Daoy (cell line): ENCODE results near the gene TPGS1. TPM values are rescaled to one million over a fixed set of nuclear protein-coding genes. Genes with fewer than 3 reads are reported as not detected.
A peak's percentile ranks its signal among the peaks of the same experiment; 100 is the strongest.

Experiments used
- DNase-seq: peaks from one replicate; pipeline ENCODE4 v3.0.0-alpha.2; 2015; ENCODE audit warnings: low read depth
- total RNA-seq: library from RNA; depleted of rRNA; stranded (reverse); fragments of >200 nt; shearing (Covaris generic); gene quantifications from 2 replicates; pipeline ENCODE4 v1.2.3, GENCODE V29; 2014

Gene TPGS1
- total RNA-seq, 1 experiment from 2014 or later = 54.9 TPM

DNA sequence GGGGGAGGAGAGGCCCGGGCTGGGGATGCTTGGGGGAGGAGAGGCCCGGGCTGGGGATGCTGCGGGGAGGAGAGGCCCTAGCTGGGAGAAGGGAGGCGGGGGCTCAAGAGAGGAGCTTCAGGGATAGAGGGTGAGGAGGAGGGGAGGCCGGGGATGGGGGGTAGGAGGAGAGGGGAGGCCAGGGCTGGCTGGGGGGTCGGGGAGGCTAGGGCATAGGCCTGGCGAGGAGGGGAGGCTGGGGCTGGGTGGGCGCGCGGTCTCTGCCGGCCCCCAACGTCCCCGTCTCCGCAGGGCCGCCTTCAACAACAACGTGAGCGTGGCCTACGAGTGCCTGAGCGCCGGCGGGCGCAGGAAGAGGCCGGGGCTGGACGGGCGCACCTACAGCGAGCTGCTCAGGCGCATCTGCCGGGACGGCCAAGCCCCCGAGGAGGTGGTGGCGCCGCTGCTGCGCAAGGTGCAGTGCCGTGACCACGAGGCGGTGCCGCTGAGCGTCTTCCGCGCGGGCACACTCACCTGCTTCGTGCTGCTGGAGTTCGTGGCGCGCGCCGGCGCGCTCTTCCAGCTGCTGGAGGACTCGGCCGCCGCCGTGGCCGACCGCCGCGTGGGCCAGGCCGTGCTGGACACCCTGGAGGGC lies 11.4 kb downstream of the TPGS1 start:
- DNase-seq = no peak

DNA sequence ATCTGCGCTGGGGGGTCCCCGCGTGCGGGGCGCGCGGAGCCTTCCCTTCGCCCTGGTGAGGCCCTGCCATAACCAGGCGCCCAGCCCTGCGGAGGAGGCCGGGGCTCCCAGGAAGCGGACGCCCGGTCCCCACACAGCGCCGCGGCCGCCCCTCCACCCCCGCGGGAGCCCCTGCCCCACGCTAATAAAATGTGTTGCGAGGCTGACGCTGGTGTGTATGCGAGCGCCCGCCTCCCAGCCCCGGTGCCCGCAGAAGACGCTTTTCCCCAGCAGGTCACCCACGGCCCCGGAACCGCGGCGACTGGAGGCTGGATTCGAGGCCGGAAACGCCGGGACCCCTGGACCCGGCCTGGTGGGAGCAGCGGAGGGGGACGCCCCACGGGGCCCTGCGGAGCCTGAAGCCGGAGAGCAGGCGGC lies 12.2 kb downstream of the TPGS1 start:
- no peak for DNase-seq

DNA sequence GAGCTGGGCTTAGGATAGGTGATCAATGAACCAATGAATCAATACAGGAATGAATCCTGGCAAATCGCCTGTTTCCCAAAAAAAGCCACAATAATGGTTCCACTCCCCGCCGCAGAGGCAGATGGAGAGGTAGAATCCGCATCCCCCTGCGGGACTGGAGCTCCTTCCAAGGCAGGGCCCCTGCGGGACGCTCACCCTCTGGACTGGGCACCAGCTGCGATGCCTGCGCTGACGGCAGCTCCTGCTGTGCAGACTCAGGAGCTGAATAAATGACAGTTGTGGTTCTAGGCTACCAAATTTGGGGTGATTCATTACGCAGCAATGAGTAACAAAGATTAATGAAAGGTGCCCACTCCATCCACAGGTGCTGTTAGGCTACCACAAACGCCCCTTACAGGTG lies 15.4 kb downstream of the TPGS1 start:
- no peak for DNase-seq

DNA sequence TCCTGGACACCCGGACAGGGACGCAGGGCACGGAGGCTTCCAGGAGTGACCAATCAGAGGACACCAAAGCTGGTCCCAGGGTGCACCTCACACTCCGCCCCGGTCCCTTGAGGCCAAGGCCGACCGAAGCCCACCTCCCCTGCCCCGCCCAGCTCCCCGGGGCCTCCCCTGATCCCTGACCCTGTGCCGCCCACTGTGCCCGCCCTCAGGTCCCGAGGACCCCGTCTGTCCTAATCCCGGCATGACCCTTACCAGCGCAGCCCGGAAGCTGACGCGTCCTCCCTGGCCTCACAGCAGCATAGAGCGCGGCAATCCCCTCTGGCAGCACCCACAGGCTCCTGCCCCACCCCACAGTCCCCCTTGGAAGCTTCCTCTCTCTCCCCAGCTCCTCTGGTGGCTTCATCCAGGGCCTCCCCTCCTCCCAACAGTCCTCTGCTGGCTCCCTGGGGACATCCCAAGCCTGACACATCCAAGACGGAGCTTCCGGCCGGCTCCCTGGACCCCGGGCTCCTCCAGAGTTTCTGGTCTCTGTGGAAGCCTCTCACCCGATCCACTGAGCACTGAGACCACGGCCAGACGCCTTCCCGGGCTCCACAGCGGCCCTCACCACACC lies 16.9 kb downstream of the TPGS1 start:
- peak; percentile 64 for DNase-seq

DNA sequence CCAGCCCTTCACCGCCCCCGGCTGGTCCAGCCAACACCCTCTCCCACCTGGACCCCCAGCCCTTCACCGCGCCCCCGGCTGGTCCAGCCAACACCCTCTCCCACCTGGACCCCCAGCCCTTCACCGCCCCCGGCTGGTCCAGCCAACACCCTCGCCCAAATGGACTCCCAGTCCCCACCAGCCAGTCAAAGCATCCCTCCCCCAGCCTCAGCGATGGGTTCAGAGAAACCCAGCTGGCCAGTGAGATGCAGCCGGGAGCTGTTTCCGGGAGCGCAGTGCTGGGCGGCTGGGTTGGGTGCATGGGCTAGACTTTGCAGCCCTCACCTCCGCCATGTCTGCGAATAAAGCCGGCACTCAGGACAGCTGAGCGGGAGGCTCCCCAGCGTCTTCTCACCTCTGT lies 17.7 kb downstream of the TPGS1 start:
- DNase-seq = no peak

DNA sequence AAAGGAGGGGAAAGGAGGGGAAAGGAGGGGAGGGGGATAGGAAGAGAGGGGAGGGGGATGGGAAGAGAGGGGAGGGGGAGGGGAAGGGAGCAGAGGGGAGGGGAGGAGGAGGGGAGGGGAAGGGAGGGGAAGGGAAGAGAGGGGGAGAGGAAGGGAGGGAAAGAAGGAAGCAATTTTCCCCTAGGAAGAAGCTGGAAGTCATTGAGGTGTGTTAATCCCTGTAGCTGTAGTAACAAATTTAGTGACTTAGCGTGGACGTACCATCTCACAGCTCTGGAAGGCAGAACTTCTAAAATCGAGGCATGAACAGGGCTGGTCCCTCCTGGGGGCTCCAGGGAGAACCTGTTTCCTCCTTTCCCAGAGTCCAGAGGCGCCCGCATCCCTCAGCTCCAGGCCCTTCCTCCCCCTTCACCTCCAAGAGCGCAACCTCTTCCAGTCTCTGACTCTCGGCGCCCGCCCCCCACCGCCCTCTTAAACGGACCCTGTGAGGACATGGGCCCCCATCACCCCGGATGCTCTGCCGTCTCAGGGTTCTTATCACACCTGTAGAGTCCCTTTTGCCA lies 18.6 kb downstream of the TPGS1 start:
- DNase-seq = no peak

DNA sequence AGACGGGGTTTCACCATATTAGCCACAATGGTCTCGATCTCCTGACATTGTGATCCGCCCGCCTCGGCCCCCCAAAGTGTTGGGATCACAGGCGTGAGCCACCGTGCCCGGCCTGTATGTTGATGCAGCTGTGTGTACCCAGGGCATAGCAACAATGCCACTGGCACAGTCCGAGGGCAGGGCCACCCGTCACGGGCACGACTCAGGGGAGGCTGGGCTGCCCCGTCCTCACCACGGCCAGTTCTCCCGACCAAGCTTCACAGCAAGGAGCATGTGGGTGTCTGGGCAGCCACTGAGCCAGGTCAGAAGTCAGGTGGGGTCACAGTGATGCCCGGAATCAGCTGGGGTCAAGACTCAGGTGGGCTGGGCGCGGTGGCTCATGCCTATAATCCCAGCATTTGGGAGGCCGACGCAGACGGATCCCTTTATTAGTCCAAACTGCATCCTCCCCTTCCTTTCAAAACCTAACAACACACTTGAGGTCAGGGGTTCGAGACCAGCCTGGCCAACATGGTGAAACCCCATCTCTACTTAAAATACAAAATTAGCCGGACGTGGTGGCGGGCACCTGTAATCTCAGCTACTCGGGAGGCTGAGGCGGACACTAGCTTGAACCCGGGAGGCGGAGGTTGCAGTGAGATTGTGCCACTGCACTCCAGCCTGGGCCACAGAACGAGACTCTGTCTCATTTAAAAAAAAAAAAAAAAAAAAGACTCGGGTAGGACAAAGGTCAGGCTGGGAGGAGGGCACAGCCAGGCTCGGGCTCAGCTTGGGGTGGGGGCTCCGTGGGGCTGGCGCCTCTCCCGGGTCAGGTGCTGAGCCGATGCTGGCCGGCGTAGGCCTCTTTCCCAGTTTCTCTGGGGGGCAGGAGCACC lies 23.1 kb downstream of the TPGS1 start:
- DNase-seq = no peak

DNA sequence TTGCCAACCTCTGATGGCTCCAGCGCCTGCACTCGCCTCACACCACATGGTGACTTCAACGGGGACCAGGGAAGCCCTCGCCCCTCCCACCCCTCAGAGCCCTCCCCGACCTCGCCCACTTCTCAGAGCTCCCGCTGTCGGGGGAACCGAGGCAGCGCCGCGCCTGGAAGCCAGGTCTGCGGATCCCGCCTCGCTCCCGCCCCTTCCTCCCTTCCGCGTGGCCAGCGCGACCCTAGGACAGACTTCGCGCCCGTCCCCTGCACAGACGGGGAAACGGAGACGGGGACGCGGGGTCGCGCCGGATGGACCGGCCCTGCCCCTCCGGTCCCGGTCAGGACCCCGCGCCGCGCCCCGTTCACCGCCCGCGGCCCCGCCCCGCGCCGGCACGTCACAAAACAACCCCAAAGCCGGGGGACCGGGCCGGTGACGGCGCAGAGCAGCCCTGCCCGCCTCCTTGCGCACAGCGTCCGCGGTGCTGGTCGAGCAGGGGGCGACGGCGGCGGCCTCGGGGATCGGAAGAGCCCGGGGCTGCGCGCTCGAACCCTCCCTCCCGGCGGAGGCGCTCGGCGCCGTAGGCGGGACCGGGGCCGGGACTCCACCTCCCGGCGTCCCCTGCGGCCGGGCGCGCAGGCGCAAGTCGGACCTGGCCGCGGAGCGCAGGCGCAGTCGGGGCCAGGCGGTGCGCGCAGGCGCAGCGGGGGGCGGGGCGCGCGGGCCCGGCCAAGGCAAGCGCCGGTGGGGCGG lies 23.9 kb downstream of the TPGS1 start:
- DNase-seq = peak; percentile 94

DNA sequence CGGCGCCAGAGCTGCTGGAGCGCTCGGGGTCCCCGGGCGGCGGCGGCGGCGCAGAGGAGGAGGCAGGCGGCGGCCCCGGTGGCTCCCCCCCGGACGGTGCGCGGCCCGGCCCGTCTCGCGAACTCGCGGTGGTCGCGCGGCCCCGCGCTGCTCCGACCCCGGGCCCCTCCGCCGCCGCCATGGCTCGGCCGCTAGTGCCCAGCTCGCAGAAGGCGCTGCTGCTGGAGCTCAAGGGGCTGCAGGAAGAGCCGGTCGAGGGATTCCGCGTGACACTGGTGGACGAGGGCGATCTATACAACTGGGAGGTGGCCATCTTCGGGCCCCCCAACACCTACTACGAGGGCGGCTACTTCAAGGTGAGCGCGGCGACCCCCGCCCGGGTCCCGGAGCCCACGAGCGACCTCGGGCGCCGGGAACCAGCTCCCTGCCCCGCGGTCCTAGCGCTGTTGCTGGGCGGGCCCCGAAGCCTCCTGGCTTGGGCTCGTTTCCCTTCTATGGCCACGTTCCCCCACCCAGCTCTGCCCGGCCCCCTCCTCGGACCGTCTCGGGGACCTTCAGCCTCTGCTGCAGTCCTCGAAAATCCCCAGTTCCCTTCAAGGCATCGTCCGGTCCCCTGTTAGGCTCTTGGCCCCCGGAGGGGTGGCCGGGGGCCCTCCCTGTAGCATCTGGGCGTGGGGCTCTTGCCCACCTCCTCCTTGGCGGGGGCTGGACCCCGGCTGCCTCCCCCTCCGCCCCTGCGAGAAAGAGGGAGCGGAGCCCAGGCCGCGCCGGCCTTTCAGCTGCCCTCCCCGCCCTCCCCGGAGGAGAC lies 24.7 kb downstream of the TPGS1 start, which contains the start of gene CDC34:
Gene CDC34, plus strand, starts transcription at position 8 of the 808 bp plus-strand sequence. Its CDS starts 172 bp downstream, at position 180.
- DNase-seq = no peak

DNA sequence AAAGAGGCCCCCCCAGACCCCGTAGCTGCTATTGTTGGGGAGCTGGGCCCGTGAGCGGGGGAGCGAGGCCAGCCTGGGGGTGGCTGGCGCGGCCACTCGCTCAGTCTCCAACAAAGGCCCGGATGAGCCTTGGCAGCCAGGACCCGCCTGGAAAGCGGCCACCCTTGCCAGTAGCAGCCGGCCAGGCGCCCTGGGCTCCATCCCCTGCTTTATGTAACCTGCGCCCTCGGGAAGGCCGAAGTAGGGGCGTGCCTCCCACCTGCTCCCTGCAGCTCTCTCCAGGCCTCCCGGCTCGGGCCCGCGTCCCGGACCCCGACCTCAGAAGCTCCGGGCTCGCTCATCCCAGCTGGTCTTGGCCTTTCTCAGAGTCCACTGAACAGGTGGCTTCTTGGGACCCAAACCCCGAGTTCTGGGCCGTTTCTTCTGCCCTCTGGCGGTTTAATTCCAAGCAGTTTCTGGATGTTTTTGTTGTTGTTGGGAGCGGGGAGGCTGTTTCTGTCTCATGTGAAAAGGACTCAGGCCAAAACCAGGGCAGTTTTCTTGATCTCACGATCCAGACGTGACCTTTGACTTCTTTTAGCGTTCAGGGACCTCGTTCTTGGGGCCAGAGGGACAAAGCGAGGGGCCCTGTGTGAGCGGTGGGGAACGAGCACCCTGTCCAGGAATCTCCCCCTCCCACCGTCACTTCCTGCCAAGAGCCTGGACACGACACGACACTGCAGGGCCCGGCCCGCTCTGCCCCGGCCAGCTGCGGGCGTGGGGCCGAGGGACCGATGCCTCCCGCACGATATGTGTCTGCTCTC lies 25.5 kb downstream of the TPGS1 start:
- peak; percentile 59 for DNase-seq

DNA sequence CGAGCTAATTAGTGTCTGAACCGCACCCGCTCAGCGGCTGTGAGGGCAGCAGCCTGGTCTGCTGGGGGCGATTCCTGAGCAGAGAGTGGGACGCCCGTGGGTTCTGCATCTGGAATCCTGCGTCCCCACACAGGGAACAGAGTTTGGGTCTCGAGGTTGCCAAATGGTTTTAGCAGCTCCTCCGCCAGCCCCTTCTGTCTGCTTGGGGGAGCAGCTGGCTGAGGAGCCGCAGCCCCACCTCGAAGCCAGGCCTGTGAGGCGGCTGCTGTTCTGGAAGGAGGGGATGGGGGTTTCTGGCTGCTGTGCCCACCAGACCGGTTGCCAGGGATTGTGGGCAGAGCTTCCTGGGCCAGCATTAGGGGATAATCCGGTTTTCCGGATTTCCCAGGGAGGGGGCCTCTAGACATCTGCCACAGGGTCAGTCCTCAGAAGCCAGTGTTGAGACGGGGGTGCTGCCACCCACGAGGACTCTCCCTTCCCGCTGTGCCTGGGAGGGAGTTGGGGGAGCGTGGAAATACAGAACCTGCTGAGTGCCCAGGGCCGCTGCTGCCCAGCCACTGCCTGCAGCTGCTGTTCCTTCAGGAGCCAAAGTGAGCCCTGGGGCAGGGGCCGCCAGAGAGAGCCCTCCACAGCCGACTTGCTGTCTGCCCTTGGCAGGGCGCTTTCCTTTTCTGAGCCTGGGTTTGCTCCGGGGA lies 26.2 kb downstream of the TPGS1 start:
- DNase-seq = no peak

DNA sequence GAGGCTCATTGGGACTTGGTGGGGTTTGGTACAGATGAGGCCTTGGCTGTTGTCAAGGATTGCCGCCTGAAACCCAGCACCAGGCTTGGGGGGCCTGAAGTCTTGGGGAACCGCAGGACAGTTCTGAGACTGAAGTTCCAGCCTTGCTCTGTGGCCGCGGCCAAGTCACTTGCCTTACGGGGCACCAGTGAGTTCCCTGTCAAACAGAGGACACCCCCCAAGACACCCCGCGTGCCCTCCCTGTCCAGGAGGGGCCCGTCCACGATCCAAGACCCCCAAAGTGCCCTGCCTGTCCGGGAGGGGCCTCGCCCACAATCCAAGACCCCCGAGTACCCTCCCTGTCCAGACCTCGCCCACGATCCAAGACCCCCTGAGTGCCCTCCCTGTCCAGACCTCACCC lies 26.8 kb downstream of the TPGS1 start:
- no peak for DNase-seq

DNA sequence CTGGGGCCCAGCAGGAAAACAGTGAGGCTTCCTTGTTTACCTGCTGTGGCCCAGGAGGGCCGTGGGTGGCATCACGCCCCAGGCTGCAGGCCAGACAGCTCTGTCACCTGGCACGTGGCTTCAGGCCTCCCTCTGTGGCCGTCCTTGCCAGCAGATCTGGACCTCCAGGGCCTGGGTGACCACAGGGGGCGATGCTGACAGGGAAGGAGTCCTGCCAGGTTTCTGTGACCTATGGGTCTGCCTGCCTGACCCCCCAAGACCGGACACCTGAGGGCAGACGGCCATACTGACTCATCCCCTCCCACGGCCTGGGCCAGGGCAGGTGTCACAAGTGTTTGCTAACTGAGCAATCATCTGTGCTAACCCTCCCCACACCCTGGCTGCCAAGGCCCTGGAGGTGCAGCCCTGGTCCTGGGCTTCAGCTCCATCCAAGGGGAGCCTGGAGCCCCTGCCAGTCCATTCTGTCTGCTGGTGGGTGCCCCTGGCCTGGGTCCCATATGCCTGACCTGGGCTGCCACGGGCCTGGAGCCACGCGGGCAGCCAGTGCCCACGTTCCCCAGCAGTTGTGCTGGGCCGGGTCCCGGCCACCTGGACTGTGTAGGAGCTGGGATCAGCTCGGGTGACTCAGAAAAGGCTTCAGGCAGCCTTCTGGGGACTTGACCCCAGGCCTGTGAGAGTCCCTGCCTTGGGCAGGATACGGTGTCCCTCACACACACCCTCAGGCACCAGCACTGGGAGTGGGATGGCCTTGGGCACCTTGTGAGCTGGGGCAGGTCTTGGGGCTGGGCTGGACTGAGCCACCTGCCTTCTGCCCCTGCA lies 27.9 kb downstream of the TPGS1 start:
- no peak for DNase-seq

DNA sequence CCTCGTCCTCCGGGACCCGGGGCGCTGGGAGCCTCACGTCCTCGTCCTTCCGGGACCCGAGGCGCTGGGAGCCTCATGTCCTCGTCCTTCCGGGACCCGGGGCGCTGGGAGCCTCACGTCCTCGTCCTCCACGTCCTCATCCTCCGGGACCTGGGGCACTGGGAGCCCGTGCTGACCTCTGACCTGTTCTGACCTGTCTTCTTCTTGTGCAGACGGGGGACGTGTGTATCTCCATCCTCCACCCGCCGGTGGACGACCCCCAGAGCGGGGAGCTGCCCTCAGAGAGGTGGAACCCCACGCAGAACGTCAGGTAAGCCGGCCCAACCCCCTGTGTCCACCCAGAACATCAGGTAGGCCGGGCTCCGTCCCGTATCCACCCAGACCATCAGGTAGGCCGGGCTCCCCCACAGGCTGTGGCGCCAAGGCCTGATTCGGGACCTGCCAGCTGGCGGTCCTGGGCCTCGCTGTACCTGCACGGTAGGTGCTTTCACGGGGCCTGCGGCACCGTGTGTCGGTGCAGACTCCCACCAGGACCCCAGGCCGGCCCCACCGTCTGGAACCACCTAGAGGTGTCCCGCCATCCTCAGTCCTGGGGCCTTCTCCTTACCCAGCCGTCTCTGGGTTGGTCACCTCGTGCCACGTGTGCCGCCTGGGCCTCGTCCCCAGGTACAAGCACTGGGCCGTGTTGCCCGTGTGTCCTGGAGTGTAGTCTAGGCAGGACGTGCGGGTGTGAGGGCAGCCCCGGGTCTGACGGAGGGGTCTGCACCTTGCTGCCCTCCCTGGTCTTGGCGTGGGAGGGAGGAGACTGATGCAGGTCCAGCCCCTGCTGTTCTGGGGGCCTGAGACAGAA lies 29.0 kb downstream of the TPGS1 start:
- no peak for DNase-seq

DNA sequence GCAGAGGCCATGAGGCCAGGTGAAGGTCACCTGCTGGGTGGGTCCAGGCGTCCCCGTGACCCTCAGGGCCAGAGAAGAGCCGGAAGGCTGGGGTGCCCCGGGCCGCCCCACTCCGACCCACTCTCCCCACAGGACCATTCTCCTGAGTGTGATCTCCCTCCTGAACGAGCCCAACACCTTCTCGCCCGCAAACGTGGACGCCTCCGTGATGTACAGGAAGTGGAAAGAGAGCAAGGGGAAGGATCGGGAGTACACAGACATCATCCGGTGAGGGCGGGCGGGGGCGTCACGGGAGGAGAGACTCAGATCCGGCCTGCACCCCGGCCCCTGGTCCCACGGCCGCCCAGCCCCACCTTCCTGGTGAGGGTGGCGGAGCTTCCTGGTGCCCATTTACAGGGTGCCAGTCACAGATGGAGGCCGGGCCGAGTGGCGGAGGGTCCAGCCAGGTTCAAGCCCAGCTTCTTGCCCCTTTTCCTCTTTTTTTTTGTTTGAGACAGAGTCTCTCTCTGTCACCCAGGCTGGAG lies 29.6 kb downstream of the TPGS1 start:
- DNase-seq = no peak

DNA sequence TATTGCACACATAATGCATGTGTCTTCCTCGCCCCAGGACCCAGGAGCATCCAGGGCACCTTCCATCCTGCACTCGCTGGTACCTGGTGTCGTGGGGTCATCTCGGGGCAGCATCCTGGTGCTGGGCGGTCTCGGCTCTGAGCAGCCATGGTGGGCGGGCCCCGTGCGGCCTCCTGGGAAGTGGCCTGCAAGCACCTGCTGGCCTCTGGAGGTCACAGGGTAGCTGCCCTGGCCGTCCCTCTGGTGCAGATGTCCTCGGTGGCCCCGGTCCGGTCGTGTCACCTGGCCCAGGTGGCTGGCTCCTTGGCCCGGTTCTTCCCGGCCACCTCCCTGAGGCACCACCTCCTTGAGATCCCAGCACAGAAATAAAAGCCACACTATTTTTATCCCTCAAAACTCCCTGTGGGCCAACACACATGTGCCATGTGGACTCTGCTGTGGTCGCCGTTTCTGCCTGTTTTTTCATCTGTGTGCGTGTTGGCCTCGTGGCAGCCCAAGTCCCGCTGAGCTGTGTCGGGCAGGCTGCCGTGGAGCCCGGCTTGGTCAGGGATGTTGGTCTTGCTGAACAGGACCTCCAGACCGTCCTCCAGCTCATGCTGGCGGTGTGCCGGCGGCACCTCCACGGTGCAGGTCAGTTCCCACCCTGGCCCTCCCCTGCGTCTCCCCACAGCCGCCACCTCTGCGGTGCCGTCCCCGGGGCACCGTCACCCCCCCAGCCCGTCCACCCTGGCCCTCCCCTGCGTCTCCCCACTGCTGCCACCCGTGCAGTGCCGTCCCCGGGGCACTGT lies 31.5 kb downstream of the TPGS1 start:
- no peak for DNase-seq
